HEK293 (cell line): ENCODE data around the gene KCNK4.

Experiments
- CTCF ChIA-PET: fragments of 350-600 bp; formaldehyde crosslinking; extraction: SDS; loops from one replicate; lab custom pipeline; 2021; ENCODE audit warnings: antibody characterized with exemption; lab: Yijun Ruan, JAX
- POLR2A ChIA-PET: fragments of 300-600 bp; formaldehyde crosslinking; extraction: SDS; loops from one replicate; lab custom pipeline; 2020; ENCODE audit warnings: antibody characterized with exemption, inconsistent platforms; lab: Yijun Ruan, JAX
- H3K27ac ChIP-seq: fragments of 200-500 bp; sonication (Bioruptor generic); 2 replicates; pipeline ENCODE4 v1.5.1; 2014; ENCODE audit warnings: low read depth, low read length, control low read depth, inconsistent platforms; ENCODE audit errors: extremely low read depth
- H3K36me3 ChIP-seq, 2 experiments: fragments of 200-500 bp in 1 of 2; sonication (Bioruptor generic) in 1 of 2; 1 replicate in 1 of 2; 2 replicates in 1 of 2; pipeline ENCODE4 v1.5.1; 2014 to 2017; ENCODE audit warnings: inconsistent platforms in 2 of 2, low read length in 2 of 2; ENCODE audit not compliant: control insufficient read depth in 2 of 2, insufficient read depth in 1 of 2
- H3K4me1 ChIP-seq: fragments of 200-500 bp; sonication (Bioruptor generic); 2 replicates; pipeline ENCODE4 v1.5.1; 2014; ENCODE audit warnings: mild to moderate bottlenecking, low read length, inconsistent platforms; ENCODE audit not compliant: control insufficient read depth, insufficient read depth
- H3K4me3 ChIP-seq: 2 replicates; pipeline ENCODE4 v1.5.1; 2011; ENCODE audit warnings: low read depth, mild to moderate bottlenecking, control low read depth, low read length, moderate library complexity
- H3K9me3 ChIP-seq: fragments of 200-500 bp; sonication (Bioruptor generic); 2 replicates; pipeline ENCODE4 v1.5.1; 2014; ENCODE audit warnings: low read depth, low read length, inconsistent platforms; ENCODE audit not compliant: control insufficient read depth, insufficient read depth
- AEBP2 ChIP-seq: fragments of 450-650 bp; formaldehyde crosslinking; IDR thresholded peaks from 2 replicates; pipeline ENCODE4 v1.5.1; 2016; ENCODE audit warnings: missing biosample characterization, missing genetic modification characterization, borderline replicate concordance
- EGR2 ChIP-seq: fragments of 450-650 bp; formaldehyde crosslinking; IDR thresholded peaks from 2 replicates; pipeline ENCODE4 v1.5.1; 2016; ENCODE audit warnings: low read depth, missing biosample characterization, missing genetic modification characterization
- GLIS1 ChIP-seq: fragments of 450-650 bp; formaldehyde crosslinking; IDR thresholded peaks from 2 replicates; pipeline ENCODE4 v1.5.1; 2016; ENCODE audit warnings: missing biosample characterization, missing genetic modification characterization
- KLF1 ChIP-seq: fragments of 450-650 bp; formaldehyde crosslinking; IDR thresholded peaks from 2 replicates; pipeline ENCODE4 v1.5.1; 2016; ENCODE audit warnings: missing biosample characterization, missing genetic modification characterization
- KLF17 ChIP-seq: fragments of 450-650 bp; formaldehyde crosslinking; IDR thresholded peaks from 2 replicates; pipeline ENCODE4 v1.5.1; 2016; ENCODE audit warnings: missing biosample characterization, missing genetic modification characterization
- KLF8 ChIP-seq: fragments of 450-650 bp; formaldehyde crosslinking; IDR thresholded peaks from 2 replicates; pipeline ENCODE4 v1.5.1; 2016; ENCODE audit warnings: missing biosample characterization, missing genetic modification characterization
- SCRT1 ChIP-seq: fragments of 450-650 bp; formaldehyde crosslinking; IDR thresholded peaks from 2 replicates; pipeline ENCODE4 v1.5.1; 2016; ENCODE audit warnings: missing biosample characterization, missing genetic modification characterization, borderline replicate concordance
- SP2 ChIP-seq: fragments of 450-650 bp; formaldehyde crosslinking; IDR thresholded peaks from 2 replicates; pipeline ENCODE4 v1.5.1; 2016; ENCODE audit warnings: missing biosample characterization, missing genetic modification characterization
- ZBTB1 ChIP-seq: fragments of 450-650 bp; formaldehyde crosslinking; IDR thresholded peaks from 2 replicates; pipeline ENCODE4 v1.5.1; 2016; ENCODE audit warnings: missing biosample characterization, missing genetic modification characterization
- ZFP3 ChIP-seq: fragments of 450-650 bp; formaldehyde crosslinking; IDR thresholded peaks from 2 replicates; pipeline ENCODE4 v1.5.1; 2016; ENCODE audit warnings: low read depth, missing biosample characterization, missing genetic modification characterization
- ZIC2 ChIP-seq: fragments of 450-650 bp; formaldehyde crosslinking; IDR thresholded peaks from 2 replicates; pipeline ENCODE4 v1.5.1; 2016; ENCODE audit warnings: missing biosample characterization, missing genetic modification characterization
- ZNF140 ChIP-seq: fragments of 450-650 bp; formaldehyde crosslinking; IDR thresholded peaks from 2 replicates; pipeline ENCODE4 v1.5.1; 2016; ENCODE audit warnings: missing biosample characterization, missing genetic modification characterization
- ZNF302 ChIP-seq: fragments of 450-650 bp; formaldehyde crosslinking; IDR thresholded peaks from 2 replicates; pipeline ENCODE4 v1.5.1; 2016; ENCODE audit warnings: missing biosample characterization, missing genetic modification characterization, low read depth
- ZNF362 ChIP-seq: fragments of 450-650 bp; formaldehyde crosslinking; IDR thresholded peaks from 2 replicates; pipeline ENCODE4 v1.5.1; 2016; ENCODE audit warnings: missing biosample characterization, missing genetic modification characterization
- ZNF398 ChIP-seq: fragments of 450-650 bp; formaldehyde crosslinking; IDR thresholded peaks from 2 replicates; pipeline ENCODE4 v1.5.1; 2017; ENCODE audit warnings: missing biosample characterization, missing genetic modification characterization
- ZNF518A ChIP-seq: fragments of 450-650 bp; formaldehyde crosslinking; conservative IDR thresholded peaks from 2 replicates; pipeline ENCODE4 v1.5.1; 2016; ENCODE audit warnings: low read depth, missing biosample characterization, missing genetic modification characterization
- ZNF580 ChIP-seq: fragments of 450-650 bp; formaldehyde crosslinking; IDR thresholded peaks from 2 replicates; pipeline ENCODE4 v1.5.1; 2016; ENCODE audit warnings: missing biosample characterization, missing genetic modification characterization
- ZNF670 ChIP-seq: fragments of 450-650 bp; formaldehyde crosslinking; IDR thresholded peaks from 2 replicates; pipeline ENCODE4 v1.5.1; 2016; ENCODE audit warnings: missing biosample characterization, missing genetic modification characterization, low read depth
- ZNF792 ChIP-seq: fragments of 450-650 bp; formaldehyde crosslinking; IDR thresholded peaks from 2 replicates; pipeline ENCODE4 v1.5.1; 2016; ENCODE audit warnings: missing biosample characterization, missing genetic modification characterization
- ZNF830 ChIP-seq: fragments of 450-650 bp; IDR thresholded peaks from 2 replicates; pipeline ENCODE4 v1.5.0; 2018; ENCODE audit warnings: missing biosample characterization, missing genetic modification characterization, low read depth, mild to moderate bottlenecking, moderate library complexity
- ZSCAN4 ChIP-seq: fragments of 450-650 bp; formaldehyde crosslinking; IDR thresholded peaks from 2 replicates; pipeline ENCODE4 v1.5.1; 2017; ENCODE audit warnings: missing biosample characterization, missing genetic modification characterization

Gene KCNK4

GRCh38 chr11:64312947-64313346, 21.8 kb downstream of the KCNK4 start:
- CTCF ChIA-PET: interaction anchor here (0.6 to 2.2 kb wide), 4 partner anchors 9 to 326 kb away, joined by 4 to 7 read pairs (median 4); no protein-coding TSS in a partner anchor
- no peak overlapping the region for H3K27ac ChIP-seq
- TF ChIP-seq ZNF830 (tag by site-specific recombination) (no peak), ZNF670 (tag by site-specific recombination) (no peak), ZFP3 (no peak), ZSCAN4 (tag by site-specific recombination) (no peak), EGR2 (tag by site-specific recombination) (no peak), ZBTB1 (tag by site-specific recombination) (no peak), KLF8 (tag by site-specific recombination) (no peak), ZNF140 (tag by site-specific recombination) (no peak), SCRT1 (no peak), ZNF792 (tag by site-specific recombination) (no peak), ZNF362 (tag by site-specific recombination) (no peak), ZNF580 (tag by site-specific recombination) (no peak), AEBP2 (no peak)
- peaks cover 0 to 31% of the 10 kb centered on the region in 2 experiments; a peak in 1 of 3 replicates for H3K36me3 ChIP-seq
- H3K9me3 ChIP-seq: no peaks in the 10 kb centered on the region
- POLR2A ChIA-PET: no interaction called here
- H3K4me1 ChIP-seq: no peaks in the 10 kb centered on the region
- H3K4me3 ChIP-seq: no peak overlapping the region

GRCh38 chr11:64313491-64314145, 22.5 kb downstream of the KCNK4 start:
- CTCF ChIA-PET: interaction anchor here (1.6 to 2.2 kb wide), 2 partner anchors 9 to 41 kb away, joined by 5 to 7 read pairs; no protein-coding TSS in a partner anchor
- POLR2A ChIA-PET: interaction anchor here (0.7 kb wide), 1 partner anchor 109 kb away, joined by 3 read pairs; no protein-coding TSS in a partner anchor

More at GRCh38 chr11:64313491-64314145, 22.5 kb downstream of the KCNK4 start:
- Histone ChIP-seq H3K27ac (no peak overlapping the region), H3K9me3 (no peaks in the 10 kb centered on the region), H3K36me3 (peaks cover 0 to 31% of the 10 kb centered on the region in 2 experiments; a peak in 1 of 3 replicates), H3K4me1 (no peaks in the 10 kb centered on the region)
- TF ChIP-seq ZNF398 (tag by site-specific recombination) (peak; percentile 23; the same call in 1 of the 2 replicates), ZIC2 (tag by site-specific recombination) (peak; percentile 92), ZNF518A (tag by site-specific recombination) (no peak), KLF17 (tag by site-specific recombination) (peak; percentile 61; the same call in 1 of the 2 replicates), ZNF302 (tag by site-specific recombination) (no peak), KLF1 (tag by site-specific recombination) (0 out of 2 replicates have a peak, but pooled peaks have one; percentile 26), SP2 (tag by site-specific recombination) (0 out of 2 replicates have a peak, but pooled peaks have one; percentile 22), GLIS1 (tag by site-specific recombination) (peak; percentile 66)
- TF ChIP-seq, all 188 proteins: peak for 6
- H3K4me3 ChIP-seq: no peak overlapping the region
